Lung (tissue), 12 donors: Measurements from ENCODE around the gene CLSTN1. TPM values are rescaled to one million over a fixed set of nuclear protein-coding genes. Genes with fewer than 3 reads are reported as not detected.

Source experiments
- ATAC-seq: fragments of 200-7000 bp; cut with Tn5 transposase; one replicate; pipeline ENCODE4 v1.9.1; 2020; ENCODE audit warnings: moderate number of reproducible peaks; ENCODE audit not compliant: insufficient read depth, low FRiP score
- DNase-seq, 3 donors: peaks; one replicate each; pipeline ENCODE4 v3.0.0-alpha.2; 2013 to 2017
- H3K27ac ChIP-seq, 2 donors: one replicate each; pipeline ENCODE4 v1.5.1; 2013; ENCODE audit warnings: mild to moderate bottlenecking in 2 of 2, moderate library complexity in 2 of 2, control low read depth in 1 of 2, inconsistent platforms in 1 of 2, low read depth in 1 of 2, low read length in 1 of 2
- H3K27me3 ChIP-seq, 3 donors: one replicate each; pipeline ENCODE4 v1.5.1; 2013; ENCODE audit warnings: low read length in 2 of 3; ENCODE audit not compliant: control insufficient read depth in 3 of 3, insufficient read depth in 3 of 3
- H3K36me3 ChIP-seq, 4 donors: one replicate each; pipeline ENCODE4 v1.5.1; 2013; ENCODE audit warnings: low read length in 4 of 4, mild to moderate bottlenecking in 1 of 4, moderate library complexity in 1 of 4; ENCODE audit not compliant: control insufficient read depth in 4 of 4, insufficient read depth in 4 of 4
- H3K4me1 ChIP-seq, 5 donors: one replicate each; pipeline ENCODE4 v1.5.1; 2013; ENCODE audit warnings: low read length in 5 of 5, mild to moderate bottlenecking in 2 of 5, moderate library complexity in 1 of 5; ENCODE audit not compliant: control insufficient read depth in 5 of 5, insufficient read depth in 5 of 5
- H3K4me3 ChIP-seq: one replicate; pipeline ENCODE4 v1.5.1; 2013; ENCODE audit warnings: mild to moderate bottlenecking, control low read depth, moderate library complexity
- H3K9ac ChIP-seq, 2 donors: one replicate each; pipeline ENCODE4 v1.5.1; 2013; ENCODE audit warnings: low read length in 2 of 2, control low read depth in 1 of 2; ENCODE audit not compliant: insufficient read depth in 1 of 2
- H3K9me3 ChIP-seq, 4 donors: one replicate each; pipeline ENCODE4 v1.5.1; 2013; ENCODE audit warnings: low read length in 3 of 4, mild to moderate bottlenecking in 1 of 4, moderate library complexity in 1 of 4; ENCODE audit not compliant: control insufficient read depth in 4 of 4, insufficient read depth in 3 of 4
- WGBS, 2 donors: extraction: QIAGEN DNeasy Blood & Tissue Kit; methylation state at CpG; one replicate each; pipeline ENCODE4 v1.1.7; 2013; 5-methylcytosine and 5-hydroxymethylcytosine counted together
- polyA plus RNA-seq, 2 donors: library from polyadenylated mRNA; stranded (reverse); fragments of 200-250 nt; gene quantifications; one replicate each; pipeline ENCODE4 v1.2.1, GENCODE V29; 2013
- total RNA-seq, 2 donors: library from RNA; depleted of rRNA in 1 of 2; stranded (reverse); fragments of >200 nt in 1 of 2; gene quantifications; one replicate each; pipeline ENCODE4 v1.2.1, GENCODE V29; 2014 to 2021
- TF ChIP-seq, protein P1 (sequence below): IDR thresholded peaks from 2 replicates; pipeline ENCODE4 v1.5.1; 2012; ENCODE audit warnings: mild to moderate bottlenecking; ENCODE audit errors: control extremely low read depth, extremely low read depth
- donor health status: control.
- donor health status: control.
- donor health status: Bipolar disorder and iron deficiency.
- donor health status: healthy.
- donor health status: DM: yes; HTN: yes; CAD: no.

The CLSTN1 gene
- total and polyA plus RNA-seq, 4 donors: 37.1 to 88.0 (median 61.8) TPM

DNA sequence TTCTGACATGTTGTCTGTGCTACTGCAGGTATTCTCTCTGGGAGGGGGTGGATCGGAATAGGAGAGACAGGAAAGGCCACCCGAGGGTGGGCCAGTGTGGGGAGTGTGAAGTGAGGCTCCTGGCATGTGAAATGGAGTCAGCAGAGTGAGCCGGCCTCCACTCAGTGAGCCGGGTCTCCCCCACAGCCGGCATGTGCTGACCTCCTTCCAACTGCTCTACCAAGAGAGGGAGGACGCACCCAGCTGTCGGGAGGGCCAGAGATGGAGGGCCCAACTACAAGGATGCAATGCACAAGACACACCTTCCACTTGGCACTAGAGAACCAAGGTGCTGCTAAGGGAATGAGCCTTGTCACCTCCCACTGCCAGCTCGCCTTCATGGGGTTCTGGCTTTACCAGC is 28.2 kb upstream of the CLSTN1 start:
- ATAC-seq (no peak), DNase-seq (no peak)
- Histone ChIP-seq H3K9ac (no peak overlapping the region), H3K36me3 (peaks cover 2 to 15% (median 6%) of the 10 kb centered on the region in 4 donors), H3K4me3 (no peak overlapping the region), H3K9me3 (peaks cover 0 to 6% (median under 1%) of the 10 kb centered on the region in 4 donors), H3K27ac (no peak overlapping the region), H3K4me1 (no peaks in the 10 kb centered on the region), H3K27me3 (no peaks in the 10 kb centered on the region)
- WGBS, 2 donors: 89 to 93% methylated on average over 8 of the region's 8 CpGs
- TF ChIP-seq, protein P1, sequence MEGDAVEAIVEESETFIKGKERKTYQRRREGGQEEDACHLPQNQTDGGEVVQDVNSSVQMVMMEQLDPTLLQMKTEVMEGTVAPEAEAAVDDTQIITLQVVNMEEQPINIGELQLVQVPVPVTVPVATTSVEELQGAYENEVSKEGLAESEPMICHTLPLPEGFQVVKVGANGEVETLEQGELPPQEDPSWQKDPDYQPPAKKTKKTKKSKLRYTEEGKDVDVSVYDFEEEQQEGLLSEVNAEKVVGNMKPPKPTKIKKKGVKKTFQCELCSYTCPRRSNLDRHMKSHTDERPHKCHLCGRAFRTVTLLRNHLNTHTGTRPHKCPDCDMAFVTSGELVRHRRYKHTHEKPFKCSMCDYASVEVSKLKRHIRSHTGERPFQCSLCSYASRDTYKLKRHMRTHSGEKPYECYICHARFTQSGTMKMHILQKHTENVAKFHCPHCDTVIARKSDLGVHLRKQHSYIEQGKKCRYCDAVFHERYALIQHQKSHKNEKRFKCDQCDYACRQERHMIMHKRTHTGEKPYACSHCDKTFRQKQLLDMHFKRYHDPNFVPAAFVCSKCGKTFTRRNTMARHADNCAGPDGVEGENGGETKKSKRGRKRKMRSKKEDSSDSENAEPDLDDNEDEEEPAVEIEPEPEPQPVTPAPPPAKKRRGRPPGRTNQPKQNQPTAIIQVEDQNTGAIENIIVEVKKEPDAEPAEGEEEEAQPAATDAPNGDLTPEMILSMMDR: no peak

DNA sequence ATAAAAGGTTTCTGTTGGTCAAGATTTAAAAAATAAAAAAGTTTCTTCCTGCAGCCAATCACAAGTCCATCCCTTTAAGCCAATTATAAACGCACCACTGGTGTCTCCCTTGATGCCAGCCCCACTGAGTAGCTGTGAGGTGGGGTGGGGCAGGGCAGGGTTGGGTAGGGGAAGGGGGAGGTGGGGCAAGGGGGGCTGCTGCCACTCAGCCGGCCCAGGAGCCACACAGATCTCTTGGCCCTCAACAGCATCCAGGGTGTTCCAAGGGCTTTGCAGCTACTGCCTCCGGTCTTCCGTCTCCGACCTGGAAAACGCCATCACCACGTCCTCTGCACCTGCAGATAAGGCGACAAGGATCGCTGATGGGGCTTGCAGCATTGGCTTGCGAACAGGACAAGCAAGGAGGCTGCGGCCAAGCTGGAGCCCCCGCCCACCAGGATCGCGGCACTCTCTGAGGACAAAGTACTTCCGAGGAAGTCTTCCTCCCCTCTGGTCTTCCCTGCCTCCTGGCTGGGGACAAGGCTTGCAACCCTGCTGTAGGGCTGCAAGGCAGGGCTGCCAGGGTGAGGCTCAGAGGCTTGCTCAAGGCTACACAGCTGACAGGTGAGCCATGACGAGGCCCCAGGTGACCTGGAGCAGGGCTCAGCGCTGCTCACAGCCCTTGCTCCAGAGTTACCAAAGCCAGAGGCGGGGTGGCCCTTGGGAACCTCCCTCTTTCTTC is 26.8 kb upstream of the CLSTN1 start:
- Histone ChIP-seq H3K27ac (no peak overlapping the region), H3K27me3 (no peaks in the 10 kb centered on the region), H3K36me3 (peaks cover 2 to 15% (median 6%) of the 10 kb centered on the region in 4 donors), H3K9ac (no peak overlapping the region), H3K4me3 (no peak overlapping the region), H3K9me3 (peaks cover 0 to 6% (median under 1%) of the 10 kb centered on the region in 4 donors), H3K4me1 (no peaks in the 10 kb centered on the region)
- TF ChIP-seq, protein P1: no peak
- WGBS, 2 donors: 33 to 68% methylated on average over 18 of the region's 18 CpGs
- DNase-seq (no peak), ATAC-seq (no peak)

- WGBS, 2 donors: 45 to 72% methylated on average over 20 of the region's 20 CpGs
- H3K4me1 ChIP-seq: no peaks in the 10 kb centered on the region
- peaks cover 0 to 15% (median 6%) of the 10 kb centered on the region in 4 donors for H3K36me3 ChIP-seq
- H3K9ac ChIP-seq: no peak overlapping the region
- TF ChIP-seq, protein P1: no peak
- H3K9me3 ChIP-seq: peaks cover 0 to 6% (median under 1%) of the 10 kb centered on the region in 4 donors
- H3K4me3 ChIP-seq: no peak overlapping the region
- H3K27me3 ChIP-seq: no peaks in the 10 kb centered on the region
- no peak overlapping the region for H3K27ac ChIP-seq
- DNase-seq: no peak
- ATAC-seq: no peak
These were observed 26.1 kb upstream of the CLSTN1 start for GRCh38 chr1:9849691-9850441.
